GF-D8 (cell line): ENCODE results near the gene AGRN.
"Not testable (repeated sequence)": the region's sequence is repeated elsewhere in the genome, so short reads cannot be mapped to it uniquely, and the experiment has no call there.

Experiments
- DNase-seq: peaks from one replicate; lab custom pipeline; 2025; lab: John Stamatoyannopoulos, UW

AGRN gene

DNA sequence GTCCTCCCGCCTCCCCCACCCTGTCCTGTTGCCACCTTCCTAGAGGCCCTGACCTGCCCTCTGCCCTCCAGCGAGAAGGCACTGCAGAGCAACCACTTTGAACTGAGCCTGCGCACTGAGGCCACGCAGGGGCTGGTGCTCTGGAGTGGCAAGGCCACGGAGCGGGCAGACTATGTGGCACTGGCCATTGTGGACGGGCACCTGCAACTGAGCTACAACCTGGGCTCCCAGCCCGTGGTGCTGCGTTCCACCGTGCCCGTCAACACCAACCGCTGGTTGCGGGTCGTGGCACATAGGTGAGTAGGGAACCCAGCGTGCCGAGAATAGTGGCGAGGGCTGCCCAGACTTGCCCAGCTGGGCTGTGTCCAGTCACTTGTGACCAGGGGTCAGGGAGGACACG lies 33.8 kb downstream of the AGRN start:
- DNase-seq = no peak

DNA sequence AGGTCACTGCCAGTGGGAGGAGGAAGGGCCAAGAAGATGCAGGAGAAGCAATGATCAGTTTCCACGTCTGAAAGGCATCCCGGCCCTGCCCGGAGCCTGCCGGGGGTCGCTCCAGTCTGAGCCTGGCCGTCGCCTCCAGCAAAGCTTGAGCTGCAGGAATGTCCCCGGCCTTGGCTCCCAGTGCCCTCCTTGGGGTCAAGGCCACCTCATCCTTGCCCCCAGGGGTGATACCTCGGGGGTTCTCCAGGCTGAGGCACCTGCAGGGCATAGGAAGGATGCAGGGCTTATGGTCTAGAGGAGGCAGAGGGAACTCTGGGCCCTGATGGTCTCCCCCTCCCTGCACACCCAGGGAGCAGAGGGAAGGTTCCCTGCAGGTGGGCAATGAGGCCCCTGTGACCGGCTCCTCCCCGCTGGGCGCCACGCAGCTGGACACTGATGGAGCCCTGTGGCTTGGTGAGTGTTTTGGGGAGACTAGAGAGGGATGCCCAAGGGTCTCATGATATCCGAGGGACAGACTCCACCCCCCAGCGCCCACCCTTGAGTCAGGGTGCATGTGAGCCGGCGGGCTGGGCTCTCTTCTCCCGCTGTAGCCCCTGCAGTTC lies 34.3 kb downstream of the AGRN start:
- DNase-seq = no peak

DNA sequence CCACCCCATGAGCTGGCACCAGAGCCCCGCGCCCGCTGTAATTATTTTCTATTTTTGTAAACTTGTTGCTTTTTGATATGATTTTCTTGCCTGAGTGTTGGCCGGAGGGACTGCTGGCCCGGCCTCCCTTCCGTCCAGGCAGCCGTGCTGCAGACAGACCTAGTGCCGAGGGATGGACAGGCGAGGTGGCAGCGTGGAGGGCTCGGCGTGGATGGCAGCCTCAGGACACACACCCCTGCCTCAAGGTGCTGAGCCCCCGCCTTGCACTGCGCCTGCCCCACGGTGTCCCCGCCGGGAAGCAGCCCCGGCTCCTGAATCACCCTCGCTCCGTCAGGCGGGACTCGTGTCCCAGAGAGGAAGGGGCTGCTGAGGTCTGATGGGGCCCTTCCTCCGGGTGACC lies 35.1 kb downstream of the AGRN start:
- no peak for DNase-seq

DNA sequence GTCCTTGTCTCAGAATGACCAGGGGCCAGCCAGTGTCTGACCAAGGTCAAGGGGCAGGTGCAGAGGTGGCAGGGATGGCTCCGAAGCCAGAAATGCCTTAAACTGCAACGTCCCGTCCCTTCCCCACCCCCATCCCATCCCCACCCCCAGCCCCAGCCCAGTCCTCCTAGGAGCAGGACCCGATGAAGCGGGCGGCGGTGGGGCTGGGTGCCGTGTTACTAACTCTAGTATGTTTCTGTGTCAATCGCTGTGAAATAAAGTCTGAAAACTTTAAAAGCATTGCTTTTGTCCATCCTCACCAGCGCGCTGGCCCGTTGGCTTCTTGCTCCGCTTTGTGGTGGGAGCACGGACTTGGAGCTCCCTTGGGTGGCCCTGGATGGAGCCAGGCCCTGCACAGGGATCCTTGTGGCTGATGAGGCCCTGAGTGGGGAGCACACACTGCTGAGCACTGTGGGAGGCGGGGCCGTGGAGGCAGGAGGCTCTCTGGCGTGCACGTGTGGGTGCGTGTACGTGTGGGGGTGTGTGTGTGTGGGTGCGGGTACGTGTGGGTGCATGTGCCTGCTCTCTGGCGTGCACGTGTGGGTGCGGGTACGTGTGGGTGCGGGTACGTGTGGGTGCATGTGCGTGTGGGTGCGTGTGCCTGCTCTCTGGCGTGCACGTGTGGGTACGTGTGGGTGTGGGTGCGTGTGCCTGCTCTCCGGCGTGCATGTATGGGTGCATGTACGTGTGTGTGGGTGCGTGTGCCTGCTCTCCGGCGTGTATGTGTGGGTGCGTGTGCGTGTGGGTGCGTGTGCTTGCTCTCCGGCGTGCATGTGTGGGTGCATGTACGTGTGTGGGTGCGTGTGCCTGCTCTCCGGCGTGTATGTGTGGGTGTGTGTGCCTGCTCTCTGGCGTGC lies 36.2 kb downstream of the AGRN start:
- no peak for DNase-seq

DNA sequence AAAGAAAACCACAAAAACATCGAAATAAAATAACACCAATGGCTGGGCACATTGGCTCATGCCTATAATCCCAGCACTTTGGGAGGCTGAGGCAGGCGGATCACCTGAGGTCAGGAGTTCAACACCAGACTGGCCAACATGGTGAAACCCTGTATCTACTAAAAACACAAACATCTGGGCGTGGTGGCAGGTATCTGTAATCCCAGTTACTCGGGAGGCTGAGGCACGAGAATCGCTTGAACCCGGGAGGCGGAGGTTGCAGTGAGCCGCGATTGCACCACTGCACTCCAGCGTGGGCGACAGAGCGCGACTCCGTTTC lies 37.8 kb downstream of the AGRN start:
- DNase-seq = not testable (repeated sequence)

DNA sequence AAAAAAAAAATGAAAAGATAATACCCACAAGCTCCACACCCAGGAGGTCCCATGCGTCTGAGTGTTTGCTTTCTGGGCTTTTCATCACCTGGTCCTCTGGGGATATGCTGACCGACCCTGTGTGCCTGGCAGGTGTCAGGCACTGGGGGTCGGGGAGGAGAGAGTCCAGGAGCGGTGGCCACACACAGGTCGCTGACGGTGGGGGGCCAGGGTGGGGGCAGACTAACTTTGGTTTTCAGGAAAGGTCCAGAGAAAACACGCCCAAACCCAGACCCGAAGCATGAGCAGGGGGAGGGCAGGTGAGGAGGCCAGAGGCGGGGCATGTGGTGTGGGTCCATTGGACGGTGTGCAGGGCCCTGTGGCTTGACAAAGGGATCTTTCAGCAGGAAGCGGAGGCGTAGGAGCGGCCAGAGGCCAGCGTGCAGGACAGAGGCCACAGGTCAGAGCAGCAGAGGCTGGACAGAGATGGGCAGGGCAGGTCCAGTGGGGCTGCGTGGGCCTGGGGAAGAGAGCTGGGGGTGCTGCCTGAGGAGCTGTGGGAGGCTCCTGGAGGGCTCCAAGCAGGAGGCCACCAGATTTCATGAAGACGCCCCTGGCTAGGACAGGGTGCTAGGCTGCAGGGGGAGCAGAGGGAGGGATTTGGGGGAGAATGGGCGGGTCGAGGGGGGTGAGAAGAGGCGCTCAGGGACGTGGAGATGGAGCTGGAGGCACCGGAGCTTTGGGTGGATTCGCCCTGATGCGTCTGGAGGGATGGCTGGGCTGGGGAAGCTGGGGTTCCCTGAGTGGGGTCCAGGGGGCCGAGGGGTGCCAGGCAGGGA lies 38.4 kb downstream of the AGRN start:
- DNase-seq = no peak

DNA sequence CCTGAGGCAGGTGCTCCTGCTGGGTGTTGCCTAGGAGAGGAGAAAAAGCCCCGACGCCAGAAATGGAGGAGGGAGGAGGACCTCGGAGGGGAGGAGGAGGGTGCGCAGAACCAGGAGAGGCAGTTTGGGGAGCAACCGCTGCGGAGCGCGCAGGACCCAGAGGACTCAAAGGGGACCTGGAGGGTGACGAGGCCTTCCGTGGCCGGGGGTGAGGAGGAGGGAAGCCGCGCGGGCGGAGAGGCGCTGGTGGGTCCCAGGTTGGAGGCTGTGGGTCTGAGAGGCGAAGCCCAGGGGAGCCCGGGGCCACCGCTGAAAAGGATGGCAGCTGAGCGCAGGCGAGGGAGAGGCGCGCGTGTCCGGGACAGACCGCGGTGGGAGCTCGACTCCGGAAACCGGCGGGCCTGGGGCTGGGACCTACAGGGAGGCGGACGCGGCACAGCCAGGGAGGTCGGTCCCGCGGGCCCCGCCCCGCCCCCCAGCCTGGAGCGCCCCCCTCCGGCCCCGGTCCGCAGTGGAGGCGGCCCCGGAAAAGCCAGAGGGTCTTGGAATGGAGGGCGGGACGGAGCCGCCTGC lies 39.1 kb downstream of the AGRN start:
- DNase-seq = no peak

DNA sequence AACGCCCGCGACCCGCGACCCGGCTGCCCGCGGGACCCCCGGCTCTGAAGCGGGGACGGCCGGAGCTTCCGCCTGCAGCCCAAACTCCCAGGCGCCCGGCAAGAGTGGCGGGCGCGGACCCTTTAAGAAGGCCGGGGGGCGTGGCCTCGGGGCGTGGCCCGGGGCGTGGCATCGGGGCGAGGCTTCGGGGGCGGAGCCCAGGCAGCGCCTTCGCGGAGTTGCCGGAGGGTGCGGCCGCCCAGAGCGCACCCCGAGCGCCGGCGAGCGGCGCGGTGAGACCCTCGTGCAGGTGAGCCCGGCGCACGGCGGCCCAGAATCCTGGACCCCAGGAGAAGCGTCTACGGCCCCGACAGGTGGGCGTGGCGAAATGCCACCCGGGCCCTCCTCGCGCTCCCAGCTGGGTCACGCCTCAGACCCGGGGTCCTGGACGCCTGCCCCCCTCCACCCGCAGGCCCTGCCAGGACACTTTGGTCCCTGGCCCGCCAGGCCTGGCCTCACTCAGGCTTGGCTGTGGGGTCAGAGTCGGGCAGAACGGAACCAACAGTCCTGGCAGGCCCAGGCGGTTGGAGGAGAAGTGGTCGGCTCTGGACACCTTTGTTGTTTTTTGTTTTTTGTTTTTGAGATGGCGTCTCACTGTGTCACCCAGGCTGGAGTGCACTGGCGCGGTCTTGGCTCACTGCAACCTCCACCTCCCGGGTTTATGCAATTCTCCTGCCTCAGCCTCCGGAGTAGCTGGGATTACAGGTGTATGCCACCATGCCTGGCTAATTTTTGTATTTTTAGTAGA lies 39.8 kb downstream of the AGRN start:
- peak; percentile 30 for DNase-seq

DNA sequence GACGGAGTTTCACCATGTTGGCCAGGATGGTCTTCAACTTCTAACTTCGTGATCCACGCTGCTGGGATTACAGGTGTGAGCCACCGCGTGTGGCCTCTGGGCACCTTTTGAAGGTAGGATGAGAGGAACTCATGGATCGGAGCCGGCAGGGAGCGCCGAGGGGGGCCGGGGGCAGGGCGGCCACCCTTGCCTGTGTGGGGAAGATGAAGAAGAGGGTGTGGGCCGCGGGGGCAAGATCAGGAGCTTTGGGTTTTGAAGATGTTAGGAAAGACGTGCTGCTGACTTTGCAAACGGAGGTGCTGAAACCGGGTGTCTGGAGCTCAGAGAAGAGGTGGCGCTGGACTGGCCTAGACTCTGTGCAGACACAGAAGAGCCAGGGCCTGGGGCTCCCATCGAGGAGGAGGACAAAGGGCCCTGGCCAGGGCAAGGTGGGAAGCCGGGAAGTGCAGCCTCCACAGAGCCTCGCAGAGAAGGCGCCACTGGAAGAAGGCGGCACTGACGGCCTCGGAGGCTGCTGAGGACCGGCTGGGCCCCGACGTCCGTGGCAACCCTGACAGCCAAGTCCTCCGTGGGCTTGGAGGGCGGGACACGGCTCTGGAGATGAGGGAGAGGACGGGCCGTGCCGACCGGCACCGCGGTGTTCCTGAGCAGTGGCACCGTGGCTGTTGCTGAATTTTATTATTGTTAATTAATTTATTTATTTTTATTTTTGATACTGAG lies 40.5 kb downstream of the AGRN start:
- no peak for DNase-seq

DNA sequence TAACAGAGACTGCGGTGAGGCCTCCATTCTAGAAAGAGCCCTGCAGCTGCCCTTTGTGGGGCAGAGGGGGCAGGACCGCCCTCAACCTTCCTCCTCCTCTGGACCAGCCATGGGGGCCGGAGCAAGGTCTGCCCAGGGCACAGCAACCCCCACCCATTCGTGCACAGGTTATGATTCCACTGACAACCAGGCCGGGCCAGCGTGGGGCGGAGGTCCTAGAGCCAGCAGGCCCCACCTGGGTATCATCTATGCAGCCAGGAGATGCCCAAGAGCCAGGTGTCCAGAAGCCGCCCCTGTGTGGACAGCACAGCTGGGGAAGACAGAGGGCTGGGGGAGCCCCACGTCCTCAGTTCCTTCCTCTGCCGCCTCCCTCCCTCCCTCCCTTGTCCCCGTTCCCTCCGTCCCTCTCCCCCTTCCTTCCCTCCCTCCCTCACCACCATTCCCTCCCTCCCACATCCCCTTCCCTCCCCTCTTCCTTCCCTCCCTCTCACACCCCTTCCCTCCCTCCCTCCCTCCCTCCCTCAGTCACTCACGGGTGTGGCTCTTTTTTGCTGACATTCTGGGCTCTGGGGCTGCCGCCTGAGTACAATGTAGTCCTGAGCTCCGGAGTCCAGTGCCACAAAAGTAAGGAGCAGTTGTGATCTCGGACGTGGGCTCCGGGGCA lies 41.9 kb downstream of the AGRN start:
- DNase-seq = no peak

DNA sequence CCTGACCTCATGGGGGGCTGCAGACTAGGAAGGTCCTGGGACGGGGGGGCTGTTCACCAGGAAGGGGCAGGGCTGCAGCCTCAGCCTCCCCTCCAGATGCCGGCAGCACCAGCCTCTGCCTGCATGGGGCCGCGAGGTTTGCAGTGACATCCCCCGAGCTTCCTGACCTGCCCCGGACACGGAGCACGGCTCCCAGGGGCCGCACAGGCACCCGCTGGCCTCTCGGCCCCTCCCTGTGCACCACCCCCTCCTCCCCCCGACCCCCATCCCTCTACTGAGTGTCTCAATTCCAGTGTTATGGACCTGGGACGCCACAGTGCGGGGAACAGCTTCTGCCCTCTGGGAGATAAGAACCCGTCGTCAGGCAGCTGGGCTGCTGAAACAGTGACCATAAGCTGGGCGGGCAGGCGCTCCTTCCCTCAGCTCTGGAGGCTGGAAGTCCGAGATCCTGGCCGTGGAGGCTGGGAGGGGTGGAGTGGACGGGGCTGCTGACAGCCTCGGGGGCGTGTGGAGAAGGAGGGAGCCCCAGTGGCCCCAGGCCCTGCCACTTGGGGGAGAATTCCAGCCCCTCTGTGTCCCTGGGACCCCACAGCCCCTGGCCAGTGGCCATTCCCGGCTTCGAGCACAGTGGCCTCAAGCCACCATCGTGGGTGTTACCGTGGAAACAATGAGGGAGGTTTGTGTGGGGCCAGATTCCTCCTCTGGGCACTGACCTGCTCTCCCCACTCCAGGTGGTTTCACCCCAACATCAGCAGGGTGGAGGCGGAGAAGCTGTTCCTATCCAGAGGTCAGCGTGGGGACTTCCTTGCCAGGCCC lies 42.6 kb downstream of the AGRN start:
- DNase-seq = no peak

DNA sequence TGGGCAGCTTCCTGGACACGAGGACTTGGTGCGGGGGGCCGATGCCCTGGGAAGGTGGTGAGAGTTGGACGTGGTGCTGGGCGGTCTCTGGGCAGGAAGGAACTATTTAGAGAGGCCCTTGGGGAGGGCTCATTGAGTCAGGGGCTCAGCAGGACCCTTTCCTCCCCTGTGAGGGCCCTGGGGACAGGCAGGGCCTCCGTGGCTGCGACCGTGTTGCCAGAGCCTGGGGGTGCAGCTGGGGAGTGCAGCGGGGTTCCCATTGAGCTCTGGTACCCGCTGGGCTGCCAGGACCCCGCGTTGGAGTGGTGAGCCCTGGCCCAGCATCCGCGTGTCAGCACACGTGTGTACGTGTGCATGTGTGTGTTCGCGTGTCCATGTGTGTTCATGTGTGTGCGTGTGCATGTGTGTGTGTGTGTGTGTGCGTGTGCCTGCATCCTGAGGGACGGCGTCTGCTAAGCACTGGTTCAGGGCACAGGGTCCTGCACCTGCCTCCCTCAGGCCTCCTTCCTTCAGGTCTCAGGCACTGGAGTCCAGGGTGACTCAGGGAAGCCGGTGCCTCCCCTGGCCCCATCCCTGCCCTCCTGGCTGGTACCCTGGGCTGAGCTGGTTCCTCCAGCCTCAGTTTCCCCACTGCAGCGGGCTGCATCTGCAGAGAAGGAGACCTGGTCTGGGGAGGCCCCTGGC lies 43.5 kb downstream of the AGRN start:
- DNase-seq = no peak

DNA sequence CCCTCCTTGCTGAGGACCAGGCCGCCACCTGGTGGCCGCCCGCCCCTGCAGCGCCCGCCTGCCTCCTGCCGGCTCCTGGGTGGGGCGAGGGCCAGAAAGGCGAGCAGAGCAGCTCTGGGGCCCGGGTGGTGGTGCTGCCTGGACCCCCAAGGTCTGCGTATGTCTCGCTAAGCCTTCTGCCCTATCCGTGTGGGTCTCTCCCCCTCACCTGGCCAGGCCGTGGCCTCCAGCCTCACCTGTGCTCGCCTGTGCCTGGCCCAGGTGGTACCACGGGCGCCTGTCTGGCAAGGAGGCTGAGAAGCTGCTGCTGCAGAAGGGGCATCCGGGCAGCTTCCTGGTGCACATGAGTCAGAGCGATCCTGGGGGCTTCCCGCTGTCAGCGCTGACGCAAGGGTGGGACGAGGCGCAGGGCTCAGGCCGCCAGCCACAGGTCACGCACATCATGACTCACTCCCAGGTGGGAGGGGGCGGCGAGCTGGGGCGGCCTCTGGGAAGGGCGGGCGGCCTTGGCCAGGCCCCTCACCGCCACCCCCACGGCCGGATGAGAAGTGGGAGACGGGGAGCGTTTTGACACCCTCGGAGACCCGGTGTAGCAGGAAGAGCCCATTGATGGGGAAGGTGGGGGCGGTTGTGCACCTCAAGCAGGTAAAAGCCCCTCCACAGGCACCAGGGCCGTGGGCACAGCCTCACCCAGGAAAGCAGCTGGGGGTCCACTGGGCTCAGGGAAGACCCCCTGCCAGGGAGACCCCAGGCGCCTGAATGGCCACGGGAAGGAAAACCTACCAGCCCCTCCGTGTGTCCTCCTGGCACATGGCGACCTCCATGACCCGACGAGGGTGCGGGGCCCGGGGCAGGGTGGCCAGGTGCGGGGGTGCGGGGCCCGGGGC lies 44.3 kb downstream of the AGRN start:
- no peak for DNase-seq

DNA sequence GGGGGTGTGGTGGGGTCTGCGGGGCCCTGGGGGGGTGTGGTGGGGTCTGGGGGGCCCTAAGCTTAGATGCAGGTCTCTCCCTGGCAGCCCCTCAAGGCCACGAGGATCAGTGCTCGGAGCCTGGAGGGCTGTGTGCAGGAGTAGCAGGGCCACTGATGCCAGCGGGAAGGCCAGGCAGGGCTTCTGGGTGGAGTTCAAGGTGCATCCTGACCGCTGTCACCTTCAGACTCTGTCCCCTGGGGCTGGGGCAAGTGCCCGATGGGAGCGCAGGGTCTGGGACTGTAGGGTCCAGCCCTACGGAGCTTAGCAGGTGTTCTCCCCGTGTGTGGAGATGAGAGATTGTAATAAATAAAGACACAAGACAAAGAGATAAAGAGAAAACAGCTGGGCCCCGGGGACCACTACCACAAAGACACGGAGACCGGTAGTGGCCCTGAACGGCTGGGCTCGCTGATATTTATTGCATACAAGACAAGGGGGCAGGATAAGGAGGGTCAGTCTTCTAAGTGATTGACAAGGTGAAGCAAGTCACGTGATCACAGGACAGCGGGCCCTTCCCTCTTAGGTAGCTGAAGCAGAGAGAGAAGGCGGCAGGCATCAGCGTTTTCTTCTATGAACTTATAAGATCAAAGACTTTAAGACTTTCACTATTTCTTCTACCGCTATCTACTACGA lies 45.5 kb downstream of the AGRN start:
- DNase-seq = no peak

DNA sequence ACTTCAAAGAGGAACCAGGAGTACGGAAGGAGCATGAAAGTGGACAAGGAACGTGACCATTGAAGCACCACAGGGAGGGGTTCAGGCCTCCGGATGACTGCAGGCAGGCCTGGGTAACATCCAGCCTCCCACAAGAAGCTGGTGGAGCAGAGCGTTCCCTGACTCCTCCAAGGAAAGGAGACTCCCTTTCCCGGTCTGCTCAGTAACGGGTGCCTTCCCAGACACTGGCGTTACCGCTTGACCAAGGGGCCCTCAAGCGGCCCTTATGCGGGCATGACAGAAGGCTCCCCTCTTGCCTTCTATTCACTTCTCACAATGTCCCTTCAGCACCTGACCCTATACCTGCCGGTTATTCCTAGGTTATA lies 46.0 kb downstream of the AGRN start:
- not testable (repeated sequence) for DNase-seq

DNA sequence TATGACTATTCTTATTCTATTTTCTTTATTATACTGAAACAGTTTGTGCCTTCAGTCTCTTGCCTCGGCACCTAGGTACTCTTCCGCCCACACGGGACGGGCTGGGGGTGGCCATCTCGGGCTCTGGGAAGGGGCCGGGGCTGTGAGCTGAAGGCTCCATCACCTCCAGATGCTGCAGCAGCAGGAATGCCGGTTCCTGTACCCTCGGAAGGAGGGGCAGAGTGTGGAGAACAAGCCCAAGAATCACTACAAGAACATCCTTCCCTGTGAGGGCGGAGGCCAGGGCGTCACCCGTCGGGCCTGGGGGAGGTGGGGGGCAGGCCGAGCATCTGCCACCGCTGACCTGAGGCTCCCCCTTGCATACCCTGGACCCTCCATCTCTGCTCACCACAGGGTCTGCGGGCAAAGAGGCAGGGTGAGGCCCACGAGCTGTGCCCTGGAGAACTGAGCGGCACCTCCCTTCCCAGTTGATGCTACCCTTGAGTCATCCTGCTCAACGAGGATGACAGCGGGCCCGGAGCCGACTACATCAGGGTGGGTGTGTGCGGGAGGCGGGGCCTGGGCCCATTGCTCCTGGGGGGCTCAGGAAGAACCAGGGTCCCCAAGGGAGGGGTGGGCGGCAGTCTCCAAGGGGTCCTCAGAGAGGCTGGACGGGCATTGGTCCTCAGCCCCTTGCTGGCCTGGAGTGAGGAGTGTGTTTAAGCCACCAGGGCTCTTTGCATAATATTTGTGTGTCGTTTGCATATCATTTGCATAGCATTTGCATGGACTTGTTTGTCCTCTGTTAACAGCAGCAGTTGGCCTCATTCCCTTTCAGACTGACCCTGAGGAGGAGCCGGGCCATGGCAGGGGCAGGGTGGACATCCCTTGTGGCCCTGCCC lies 46.7 kb downstream of the AGRN start:
- no peak for DNase-seq
